Measurements from ENCODE around the gene HAPSTR1. TPM values are rescaled to one million over a fixed set of nuclear protein-coding genes. Genes with fewer than 3 reads are reported as not detected.

The HAPSTR1 gene
- total and polyA plus RNA-seq, 2 of the 4 experiments (the other 2 are of a cell fraction): 22.2 to 56.5 TPM

GRCh38 chr16:9102379-9102778 is 10.9 kb downstream of the HAPSTR1 start:
- WGBS, 2 experiments (ENCODE audit: extremely low coverage in 2 of 2, insufficient read length in 1 of 2): no CpG with 5 or more reads among the region's 2 CpGs
- Histone ChIP-seq H2BK5ac (ENCODE audit: low read depth, low read length, poor library complexity, severe bottlenecking) (peak overlapping the region; percentile 80), H3K9me3 (ENCODE audit: control insufficient read depth, insufficient read depth, low read length) (no peaks in the 10 kb centered on the region), H3K4me1 (ENCODE audit: control insufficient read depth, insufficient read depth, low read length) (peaks cover 33% of the 10 kb centered on the region), H3K36me3 (ENCODE audit: control insufficient read depth, insufficient read depth, low read length) (peaks cover 44% of the 10 kb centered on the region), H2AFZ (replicated peaks; ENCODE audit: low read length, poor library complexity) (no peak overlapping the region), H2BK120ac (ENCODE audit: low read depth, low read length) (no peak overlapping the region), H3K4ac (ENCODE audit: low read depth, low read length) (no peak overlapping the region), H4K8ac (ENCODE audit: low read depth in 2 of 2, low read length in 2 of 2) (no peak overlapping the region), H3K14ac (replicated peaks; ENCODE audit: low read depth, low read length) (no peak overlapping the region), H3K9me1 (ENCODE audit: insufficient read depth, low read length) (peaks cover 32% of the 10 kb centered on the region), H4K20me1 (ENCODE audit: insufficient read depth, low read length) (peaks cover 100% of the 10 kb centered on the region), H3K27me3 (ENCODE audit: control insufficient read depth, insufficient read depth, low read length) (no peaks in the 10 kb centered on the region), H3K79me1 (ENCODE audit: low read depth in 1 of 2, low read length in 2 of 2) (peaks cover 0 to 51% of the 10 kb centered on the region in 2 experiments; a peak in 2 of 4 replicates), H4K5ac (ENCODE audit: low read depth, low read length) (no peak overlapping the region), H2AK9ac (replicated peaks; ENCODE audit: low read depth, low read length, poor library complexity) (no peak overlapping the region), H3K18ac (ENCODE audit: low read depth, low read length) (no peak overlapping the region), H2AK5ac (ENCODE audit: low read depth, low read length) (no peak overlapping the region), H2BK15ac (ENCODE audit: low read depth, low read length) (no peak overlapping the region), H3K27ac (ENCODE audit: insufficient read depth, low read length) (no peak overlapping the region), H4K91ac (ENCODE audit: insufficient read depth, low read depth, low read length) (no peak overlapping the region), H3K4me2 (ENCODE audit: low read depth, low read length) (no peak overlapping the region), H3K23ac (ENCODE audit: low read depth, low read length) (no peak overlapping the region), H2BK20ac (ENCODE audit: low read depth, low read length) (no peak overlapping the region), H3K4me3 (ENCODE audit: insufficient read depth, low read depth, low read length) (no peak overlapping the region), H3K56ac (ENCODE audit: extremely low read depth, insufficient read depth, low read length) (no peak overlapping the region), H3K9ac (ENCODE audit: low read depth, low read length) (no peak overlapping the region)
- ATAC-seq (ENCODE audit: low read depth): peak; percentile 66
- TF ChIP-seq MXI1 (IDR thresholded peaks at IDR 0.05; ENCODE audit: borderline replicate concordance, low read depth, low read length) (peak; percentile 89), RCOR1 (IDR thresholded peaks at IDR 0.05; ENCODE audit: insufficient replicate concordance, low read length) (peak; percentile 72), ELK1 (IDR thresholded peaks at IDR 0.05; ENCODE audit: borderline replicate concordance, low read depth, low read length) (no peak), FOS (IDR thresholded peaks at IDR 0.05; ENCODE audit: low read depth, low read length) (peak; percentile 78; the same call in 1 of the 2 replicates), BHLHE40 (IDR thresholded peaks at IDR 0.05; ENCODE audit: low read depth, low read length) (peak; percentile 84), SMC3 (IDR thresholded peaks at IDR 0.05; ENCODE audit: low read depth, low read length) (no peak), CTCF (conservative IDR thresholded peaks at IDR 0.05; ENCODE audit: low read depth, low read length) (no peak), RAD21 (IDR thresholded peaks at IDR 0.05; ENCODE audit: low read length) (no peak), MAFK (IDR thresholded peaks at IDR 0.05; ENCODE audit: low read depth, low read length) (peak; percentile 39; the same call in 1 of the 2 replicates), RFX5 (IDR thresholded peaks at IDR 0.05; ENCODE audit: low read depth, low read length) (no peak), NFE2L2 (IDR thresholded peaks at IDR 0.05; ENCODE audit: low read depth, low read length) (no peak), USF2 (IDR thresholded peaks at IDR 0.05; ENCODE audit: low read depth, low read length) (no peak), MAZ (IDR thresholded peaks at IDR 0.05; ENCODE audit: borderline replicate concordance, low read depth, low read length) (no peak), CHD1 (IDR thresholded peaks at IDR 0.05; ENCODE audit: low read depth, low read length) (no peak), POLR2A (IDR thresholded peaks at IDR 0.05; ENCODE audit: low read depth, low read length) (no peak), CEBPB (IDR thresholded peaks at IDR 0.05; ENCODE audit: low read depth, low read length) (peak; percentile 96)
- in situ Hi-C loops (cut with MboI; ENCODE audit: low sequenced_read_pairs) (loop anchor here (5.0 to 25.0 kb wide), 2 partner anchors 55 to 1835 kb away; partner anchors contain the start of genes CLEC16A and DEXI), intact Hi-C loops (cut with micrococcal nuclease) (no loop called here), dilution Hi-C loops (cut with HindIII; ENCODE audit: low sequenced_read_pairs, unreplicated experiment) (no loop called here)
- BruUV-seq (replicated peaks): no TSS peak
- ChIA-PET CTCF (interaction anchor here (0.6 to 1.3 kb wide), 2 partner anchors 11 to 93 kb away, joined by 3 read pairs; partner anchors contain the start of gene HAPSTR1), POLR2A (ENCODE audit: unreplicated experiment) (interaction anchor here (1.0 kb wide), 1 partner anchor 9 kb away, joined by 3 read pairs; no protein-coding TSS in a partner anchor)
- peak; percentile 97 for DNase-seq

Data from IMR-90 (cell line).